Gastroesophageal sphincter (tissue), 4 donors: Measurements from ENCODE around the gene TPM1. TPM values are rescaled to one million over a fixed set of nuclear protein-coding genes. Genes with fewer than 3 reads are reported as not detected.
A peak's percentile ranks its signal among the peaks of the same experiment; 100 is the strongest.
"Not testable (repeated sequence)": the region's sequence is repeated elsewhere in the genome, so short reads cannot be mapped to it uniquely, and the experiment has no call there.

Experiments used
- ATAC-seq: fragments of 150-250 bp; one replicate; pipeline ENCODE4 v1.9.1; 2016; ENCODE audit warnings: mild to moderate bottlenecking, moderate library complexity
- H3K27ac ChIP-seq, 4 donors: fragments of 200-600 bp; sonication (generic) in 3 of 4; 1 replicate in 3 of 4; 2 replicates in 1 of 4; pipeline ENCODE4 v1.5.1; 2016 to 2019
- H3K27me3 ChIP-seq: fragments of 200-600 bp; sonication (generic); one replicate; pipeline ENCODE4 v1.5.1; 2019
- H3K36me3 ChIP-seq, 2 donors: fragments of 200-600 bp; sonication (generic); one replicate each; pipeline ENCODE4 v1.5.1; 2019; ENCODE audit warnings: control low read depth in 1 of 2
- H3K4me1 ChIP-seq, 3 donors: fragments of 200-600 bp; sonication (generic); 1 replicate in 2 of 3; 2 replicates in 1 of 3; pipeline ENCODE4 v1.5.1; 2016 to 2019; ENCODE audit warnings: control low read depth in 2 of 3
- H3K4me3 ChIP-seq, 2 donors: fragments of 200-600 bp; sonication (generic); one replicate each; pipeline ENCODE4 v1.5.1; 2019; ENCODE audit warnings: mild to moderate bottlenecking in 1 of 2, moderate library complexity in 1 of 2
- H3K9me3 ChIP-seq, 3 donors: fragments of 200-600 bp; sonication (generic); one replicate each; pipeline ENCODE4 v1.5.1; 2017 to 2019; ENCODE audit warnings: control low read depth in 2 of 3
- EP300 ChIP-seq: sonication (generic); formaldehyde crosslinking; IDR thresholded peaks from one replicate; pipeline ENCODE4 v1.6.1; 2017; ENCODE audit warnings: antibody characterized with exemption, mild to moderate bottlenecking
- POLR2A ChIP-seq, 2 donors: fragments of 450-650 bp; IDR thresholded peaks; one replicate each; pipeline ENCODE4 v1.6.1; 2017; ENCODE audit warnings: antibody characterized with exemption in 2 of 2, mild to moderate bottlenecking in 2 of 2, moderate library complexity in 1 of 2
- POLR2AphosphoS5 ChIP-seq: sonication (generic); formaldehyde crosslinking; IDR thresholded peaks from one replicate; pipeline ENCODE4 v1.6.1; 2017; ENCODE audit warnings: antibody characterized with exemption
- WGBS, 2 donors: methylation state at CpG; one replicate each; pipeline ENCODE4 v1.1.5; 2018; ENCODE audit warnings: low coverage in 1 of 2; 5-methylcytosine and 5-hydroxymethylcytosine counted together
- total RNA-seq, 4 donors: library from RNA; depleted of rRNA; stranded (reverse); fragments of >200 nt; gene quantifications; one replicate each; pipeline ENCODE4 v1.1.0, GENCODE V29; 2016
- TF ChIP-seq, protein P1 (sequence below), 4 experiments: fragments of 200-600 bp in 2 of 4; fragments of 450-650 bp in 2 of 4; sonication (generic) in 1 of 4; IDR thresholded peaks; one replicate each; pipeline ENCODE4 v1.5.1; 2017 to 2019; ENCODE audit warnings: antibody characterized with exemption in 4 of 4, mild to moderate bottlenecking in 2 of 4, moderate library complexity in 2 of 4

The TPM1 gene
- total RNA-seq, 4 donors from 2014 or later, result 3,599 to 7,152 (median 6,397) TPM

DNA sequence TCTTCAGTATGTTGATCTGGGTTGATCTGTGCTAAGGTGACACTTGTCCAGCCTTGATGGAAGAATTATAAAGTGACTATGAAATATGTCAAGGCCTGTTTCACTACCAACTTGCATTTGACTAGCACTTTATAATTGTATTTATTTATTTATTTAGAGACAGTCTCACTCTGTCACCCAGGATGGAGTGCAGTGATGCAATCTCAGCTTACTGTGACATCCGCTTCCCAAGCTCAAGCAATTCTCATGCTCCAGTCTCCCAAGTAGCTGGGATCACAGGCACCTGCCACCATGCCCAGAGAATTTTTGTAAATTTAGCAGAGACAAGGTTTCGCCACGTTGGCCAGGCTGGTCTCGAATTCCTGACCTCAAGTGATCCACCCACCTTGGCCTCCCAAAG lies 53.6 kb downstream of the TPM1 start:
- Histone ChIP-seq H3K27me3 (no peaks in the 10 kb centered on the region), H3K27ac (peak overlapping the region in 1 of 4 donors; percentile 72), H3K4me3 (no peak overlapping the region), H3K4me1 (peaks cover 9 to 22% (median 13%) of the 10 kb centered on the region in 3 donors), H3K36me3 (no peaks in the 10 kb centered on the region), H3K9me3 (no peaks in the 10 kb centered on the region)
- WGBS, 2 donors, result 100% methylated on average over 1 of the region's 4 CpGs
- TF ChIP-seq POLR2AphosphoS5 (no peak), POLR2A (IDR thresholded peaks at IDR 0.05) (no peak), EP300 (no peak)
- TF ChIP-seq, protein P1, sequence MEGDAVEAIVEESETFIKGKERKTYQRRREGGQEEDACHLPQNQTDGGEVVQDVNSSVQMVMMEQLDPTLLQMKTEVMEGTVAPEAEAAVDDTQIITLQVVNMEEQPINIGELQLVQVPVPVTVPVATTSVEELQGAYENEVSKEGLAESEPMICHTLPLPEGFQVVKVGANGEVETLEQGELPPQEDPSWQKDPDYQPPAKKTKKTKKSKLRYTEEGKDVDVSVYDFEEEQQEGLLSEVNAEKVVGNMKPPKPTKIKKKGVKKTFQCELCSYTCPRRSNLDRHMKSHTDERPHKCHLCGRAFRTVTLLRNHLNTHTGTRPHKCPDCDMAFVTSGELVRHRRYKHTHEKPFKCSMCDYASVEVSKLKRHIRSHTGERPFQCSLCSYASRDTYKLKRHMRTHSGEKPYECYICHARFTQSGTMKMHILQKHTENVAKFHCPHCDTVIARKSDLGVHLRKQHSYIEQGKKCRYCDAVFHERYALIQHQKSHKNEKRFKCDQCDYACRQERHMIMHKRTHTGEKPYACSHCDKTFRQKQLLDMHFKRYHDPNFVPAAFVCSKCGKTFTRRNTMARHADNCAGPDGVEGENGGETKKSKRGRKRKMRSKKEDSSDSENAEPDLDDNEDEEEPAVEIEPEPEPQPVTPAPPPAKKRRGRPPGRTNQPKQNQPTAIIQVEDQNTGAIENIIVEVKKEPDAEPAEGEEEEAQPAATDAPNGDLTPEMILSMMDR (IDR thresholded peaks at IDR 0.05), result no peak
- no peak for ATAC-seq

DNA sequence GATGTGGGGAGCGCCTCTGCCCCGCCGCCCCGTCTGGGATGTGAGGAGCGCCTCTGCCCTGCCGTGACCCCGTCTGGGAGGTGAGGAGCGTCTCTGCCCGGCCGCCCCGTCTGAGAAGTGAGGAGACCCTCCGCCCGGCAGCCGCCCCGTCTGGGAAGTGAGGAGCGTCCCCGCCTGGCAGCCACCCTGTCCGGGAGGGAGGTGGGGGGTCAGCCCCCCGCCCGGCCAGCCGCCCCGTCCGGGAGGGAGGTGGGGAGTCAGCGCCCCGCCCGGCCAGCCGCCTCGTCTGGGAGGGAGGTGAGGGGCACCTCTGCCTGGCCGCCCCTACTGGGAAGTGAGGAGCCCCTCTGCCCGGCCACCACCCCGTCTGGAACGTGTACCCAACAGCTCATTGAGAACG lies 56.4 kb downstream of the TPM1 start:
- not testable (repeated sequence) for H3K4me3 ChIP-seq, H3K27ac ChIP-seq, H3K36me3 ChIP-seq, H3K27me3 ChIP-seq, ATAC-seq, H3K9me3 ChIP-seq
- peaks cover 4 to 13% (median 7%) of the 10 kb centered on the region in 3 donors for H3K4me1 ChIP-seq
- WGBS, 2 donors, result no CpG with 5 or more reads among the region's 33 CpGs

DNA sequence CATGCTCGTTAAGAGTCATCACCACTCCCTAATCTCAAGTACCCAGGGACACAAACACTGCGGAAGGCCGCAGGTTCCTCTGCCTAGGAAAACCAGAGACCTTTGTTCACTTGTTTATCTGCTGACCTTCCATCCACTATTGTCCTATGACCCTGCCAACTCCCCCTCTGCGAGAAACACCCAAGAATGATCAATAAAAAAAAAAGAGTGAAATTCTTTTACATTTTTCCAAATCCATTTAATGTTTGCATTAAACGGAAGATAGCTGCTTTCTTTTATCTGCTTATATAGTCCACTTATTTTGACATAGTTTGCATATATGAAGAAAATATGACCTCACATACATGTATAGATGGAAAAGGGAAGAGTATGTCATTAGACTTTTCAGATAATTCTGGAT lies 57.0 kb downstream of the TPM1 start:
- not testable (repeated sequence) for H3K9me3 ChIP-seq, H3K4me3 ChIP-seq, ATAC-seq, H3K4me1 ChIP-seq, H3K36me3 ChIP-seq, H3K27me3 ChIP-seq, H3K27ac ChIP-seq
- 96 to 98% methylated on average over 2 to 4 of the region's 5 CpGs for WGBS, 2 donors

DNA sequence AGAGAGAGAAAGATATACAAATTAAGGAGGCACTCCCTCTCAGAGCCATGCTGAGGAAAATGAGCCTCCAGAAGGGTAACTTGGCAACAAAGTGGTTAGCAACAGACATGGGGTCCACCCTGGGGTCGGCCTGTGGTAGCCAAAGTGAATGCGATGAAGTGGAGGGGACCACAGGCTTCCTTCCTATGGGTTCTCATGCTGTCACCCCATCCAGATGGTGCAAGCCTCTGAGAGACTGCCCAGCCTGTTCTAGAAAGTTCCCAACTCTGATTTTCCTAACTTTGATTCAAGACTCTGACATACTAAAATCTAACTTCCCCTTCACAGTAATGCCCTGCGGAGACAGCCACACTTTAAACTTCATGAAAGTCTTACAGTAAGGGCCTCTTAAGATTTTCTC lies 60.9 kb downstream of the TPM1 start:
- ATAC-seq, result no peak
- H3K4me3 ChIP-seq, result no peak overlapping the region
- H3K27ac ChIP-seq, result no peak overlapping the region
- WGBS, 2 donors, result 76 to 88% methylated on average over 3 of the region's 3 CpGs
- H3K36me3 ChIP-seq, result no peaks in the 10 kb centered on the region
- H3K9me3 ChIP-seq, result no peaks in the 10 kb centered on the region
- TF ChIP-seq POLR2AphosphoS5 (no peak), EP300 (no peak), POLR2A (IDR thresholded peaks at IDR 0.05) (no peak)
- TF ChIP-seq, protein P1 (IDR thresholded peaks at IDR 0.05), result no peak
- peaks cover 0 to 13% (median 0%) of the 10 kb centered on the region in 3 donors for H3K4me1 ChIP-seq
- H3K27me3 ChIP-seq, result no peaks in the 10 kb centered on the region

DNA sequence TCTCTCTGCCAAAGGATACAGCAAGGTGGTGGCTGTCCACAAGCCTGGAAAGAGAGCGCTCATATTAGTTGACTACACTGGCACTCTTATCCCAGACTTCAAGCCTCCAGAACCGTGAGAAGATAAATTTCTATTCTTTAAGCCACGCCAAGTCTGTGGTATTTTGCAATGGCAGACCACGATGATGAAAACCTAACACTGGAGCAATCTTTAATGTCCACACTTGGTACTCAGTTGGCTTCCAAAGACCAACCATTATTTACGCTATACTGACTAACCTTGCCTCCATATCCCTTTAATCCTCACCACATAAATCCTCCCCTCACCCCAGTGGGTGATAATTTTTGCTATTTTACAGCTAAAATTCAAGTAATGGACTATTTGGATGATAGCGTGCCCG lies 62.2 kb downstream of the TPM1 start:
- H3K27ac ChIP-seq, result no peak overlapping the region
- peaks cover 0 to 18% (median 0%) of the 10 kb centered on the region in 3 donors for H3K4me1 ChIP-seq
- no peaks in the 10 kb centered on the region for H3K36me3 ChIP-seq
- no peak for TF ChIP-seq POLR2A (IDR thresholded peaks at IDR 0.05)
- TF ChIP-seq POLR2AphosphoS5, result no peak
- TF ChIP-seq, protein P1 (IDR thresholded peaks at IDR 0.05), result no peak
- no peak for TF ChIP-seq EP300
- no peaks in the 10 kb centered on the region for H3K27me3 ChIP-seq
- no peaks in the 10 kb centered on the region for H3K9me3 ChIP-seq
- no peak overlapping the region for H3K4me3 ChIP-seq
- no peak for ATAC-seq
- WGBS, 2 donors, result 64 to 97% methylated on average over 7 of the region's 7 CpGs

DNA sequence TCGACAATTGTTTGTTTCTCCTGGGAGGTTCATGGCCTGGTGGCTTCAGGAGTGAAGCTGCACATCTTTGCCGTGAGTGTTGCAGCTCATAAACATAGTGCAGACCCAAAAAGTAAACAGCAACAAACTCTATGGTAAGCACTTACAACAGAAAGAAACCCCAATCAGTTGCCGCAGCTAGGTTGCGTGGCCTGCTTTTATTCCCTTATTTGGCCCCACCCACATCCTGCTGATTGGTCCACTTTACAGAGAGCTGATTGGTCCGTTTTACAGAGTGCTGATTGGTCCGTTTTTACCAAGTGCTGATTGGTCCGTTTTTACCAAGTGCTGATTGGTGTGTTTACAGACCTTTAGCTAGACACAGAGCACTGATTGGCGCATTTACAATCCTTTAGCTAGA lies 62.8 kb downstream of the TPM1 start:
- not testable (repeated sequence) for ATAC-seq, H3K36me3 ChIP-seq, H3K9me3 ChIP-seq, H3K27ac ChIP-seq, H3K4me3 ChIP-seq, H3K27me3 ChIP-seq
- WGBS, 2 donors, result 65 to 88% methylated on average over 6 to 7 of the region's 8 CpGs
- peaks cover 0 to 18% (median 0%) of the 10 kb centered on the region in 3 donors for H3K4me1 ChIP-seq
